Caco-2 (cell line): Measurements from ENCODE around the gene IPP. TPM values are rescaled to one million over a fixed set of nuclear protein-coding genes. Genes with fewer than 3 reads are reported as not detected.

Experiments
- Bru-seq: library from RNA; stranded (reverse); fragments of 400-500 nt; gene quantifications from one replicate; lab custom pipeline; 2021; lab: Mats Ljungman, UMichigan
- BruChase-seq, 2 experiments: library from RNA; stranded (reverse); fragments of 400-500 nt; gene quantifications; one replicate each; lab custom pipeline; 2021; lab: Mats Ljungman, UMichigan
- BruUV-seq: library from RNA; stranded (reverse); fragments of 400-500 nt; replicated peaks from 2 replicates; lab custom pipeline; 2021; lab: Mats Ljungman, UMichigan
- CTCF ChIA-PET: fragments of 300-600 bp; sonication (Branson Sonifier 250); formaldehyde crosslinking; loops from one replicate; lab custom pipeline; 2022; ENCODE audit warnings: antibody characterized with exemption; lab: Charles Lee
- POLR2A ChIA-PET: fragments of 300-600 bp; sonication (Branson Sonifier 250); formaldehyde crosslinking; loops from one replicate; lab custom pipeline; 2022; ENCODE audit warnings: antibody characterized with exemption; lab: Charles Lee
- DNase-seq, 2 experiments: peaks; one replicate each; pipeline versions ENCODE4 v3.0.0 to v3.0.0-alpha.2; 2020 to 2022
- H3K27me3 ChIP-seq: replicated peaks from 2 replicates; pipeline ENCODE4 v1.6.0; 2011; ENCODE audit warnings: low read length; ENCODE audit not compliant: control insufficient read depth, insufficient read depth
- H3K36me3 ChIP-seq: 2 replicates; pipeline ENCODE4 v1.5.1; 2011; ENCODE audit warnings: low read length; ENCODE audit not compliant: control insufficient read depth, insufficient read depth
- H3K4me1 ChIP-seq: fragments of 250-450 bp; sonication (Bioruptor Pico); 2 replicates; pipeline ENCODE4 v1.5.1; 2020; ENCODE audit warnings: mild to moderate bottlenecking
- H3K4me3 ChIP-seq: 2 replicates; pipeline ENCODE4 v1.5.1; 2011; ENCODE audit warnings: low read depth, mild to moderate bottlenecking, control low read depth, low read length
- H3K9me3 ChIP-seq: fragments of 250-450 bp; sonication (Bioruptor Pico); 2 replicates; pipeline ENCODE4 v1.5.1; 2020; ENCODE audit warnings: mild to moderate bottlenecking, moderate library complexity
- H3K27ac Mint-ChIP-seq: one replicate; pipeline ENCODE4 v1.8.0; 2022; ENCODE audit warnings: mixed read lengths; ENCODE audit not compliant: unreplicated experiment
- H3K27me3 Mint-ChIP-seq: one replicate; pipeline ENCODE4 v1.8.0; 2022; ENCODE audit warnings: mixed read lengths; ENCODE audit not compliant: insufficient read depth, unreplicated experiment
- H3K36me3 Mint-ChIP-seq: one replicate; pipeline ENCODE4 v1.8.0; 2022; ENCODE audit warnings: mild to moderate bottlenecking, mixed read lengths; ENCODE audit not compliant: insufficient read depth, unreplicated experiment
- H3K4me1 Mint-ChIP-seq: one replicate; pipeline ENCODE4 v1.8.0; 2022; ENCODE audit warnings: low read depth, mixed read lengths; ENCODE audit not compliant: unreplicated experiment
- H3K4me3 Mint-ChIP-seq: one replicate; pipeline ENCODE4 v1.8.0; 2022; ENCODE audit warnings: mild to moderate bottlenecking, moderate library complexity, mixed read lengths; ENCODE audit not compliant: unreplicated experiment
- H3K9me3 Mint-ChIP-seq: one replicate; pipeline ENCODE4 v1.8.0; 2022; ENCODE audit warnings: mixed read lengths; ENCODE audit not compliant: unreplicated experiment
- CTCF ChIP-seq, 2 experiments: fragments of 200-600 bp in 1 of 2; IDR thresholded peaks; 1 replicate in 1 of 2; 2 replicates in 1 of 2; pipeline versions ENCODE4 v1.5.1 to v1.8.0; 2011 to 2022; ENCODE audit warnings: antibody characterized with exemption in 1 of 2, control low read depth in 1 of 2, inconsistent platforms in 1 of 2, low read depth in 1 of 2, low read length in 1 of 2, mild to moderate bottlenecking in 1 of 2, moderate library complexity in 1 of 2; ENCODE audit not compliant: insufficient read depth in 1 of 2, severe bottlenecking in 1 of 2, unreplicated experiment in 1 of 2
- intact Hi-C: fragments of 100-400 bp; cut with micrococcal nuclease; formaldehyde crosslinking; loops from one replicate; pipeline ENCODE4 v1.10.0; 2022; ENCODE audit not compliant: unreplicated experiment
- long read RNA-seq: library from polyadenylated mRNA; stranded (forward); transcript quantifications from one replicate; pipeline ENCODE4 v2.0.0, GENCODE V29; 2022
- total RNA-seq: library from RNA; stranded (reverse); gene quantifications from 2 replicates; pipeline ENCODE4 v1.2.3, GENCODE V29; 2022

IPP gene
- total RNA-seq: 7.6 and 7.9 TPM in 2 replicates
- percentile 51 among the genes with signal in this experiment for Bru-seq, nascent RNA
- percentile 55 among the genes with signal in this experiment for BruChase-seq, experiment 1, labeled RNA remaining after a 2-hour chase
- BruChase-seq, experiment 2, labeled RNA remaining after a 6-hour chase: percentile 54 among the genes with signal in this experiment
- long read RNA-seq, partial matches to known transcripts: 2 of 8 reads
- long read RNA-seq, other reads (novel, unspliced or antisense): 5 of 8 reads

DNA sequence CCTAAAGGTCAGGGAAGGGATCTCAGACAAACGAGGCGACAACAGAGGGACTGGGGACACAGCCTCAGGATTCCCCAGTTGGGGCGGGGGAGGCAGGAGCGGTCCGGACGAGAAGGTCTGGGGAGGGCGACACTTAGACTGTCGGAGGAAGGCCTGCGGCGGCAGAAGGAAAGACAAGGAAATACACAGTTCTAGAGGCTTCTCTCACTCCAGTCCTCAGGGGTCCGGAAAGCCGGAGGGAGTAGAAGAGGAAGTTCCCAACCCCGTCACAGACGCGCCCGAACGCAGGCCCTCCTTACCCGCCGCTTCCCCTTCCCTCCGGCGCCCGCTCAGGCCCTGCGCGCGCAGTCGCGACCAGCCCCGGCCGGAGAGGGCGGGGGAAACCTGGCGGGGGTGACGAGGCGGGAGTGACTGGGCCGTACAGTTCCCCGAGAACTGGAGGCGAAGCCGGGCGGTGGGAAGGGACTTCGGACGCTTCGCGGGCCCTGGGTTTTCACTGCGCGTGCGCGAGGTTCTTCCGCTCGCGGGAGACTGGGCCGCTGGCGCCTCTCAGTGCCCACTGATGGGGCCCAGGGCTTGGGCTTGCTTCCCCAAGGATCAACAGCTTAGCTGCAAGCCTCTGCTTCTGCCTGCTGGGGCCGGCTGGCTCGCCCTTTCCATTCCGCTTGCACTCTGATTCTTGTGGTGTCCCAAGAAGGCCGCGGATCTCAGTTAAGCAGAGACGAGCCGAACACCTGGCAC, at the start of gene IPP:
TSS of gene IPP (minus strand) at position 356 of the 741 bp plus-strand sequence. CDS start 4,242 bp downstream, outside the sequence.
- Mint-ChIP-seq H3K27ac (peak within 1 kb of the TSS; percentile 98), H3K36me3 (peaks cover 14% of the 10 kb centered on the region), H3K9me3 (peaks cover 8% of the 10 kb centered on the region), H3K4me3 (peak within 1 kb of the TSS; percentile 94), H3K4me1 (no peaks in the 10 kb centered on the region), H3K27me3 (no peaks in the 10 kb centered on the region)
- peak in 1 of 2 experiments; percentile 17 for TF ChIP-seq CTCF (IDR thresholded peaks at IDR 0.05; ENCODE audit: insufficient read depth in 1 of 2, low read depth in 1 of 2, low read length in 1 of 2, severe bottlenecking in 1 of 2, unreplicated experiment in 1 of 2)
- ChIA-PET CTCF (no interaction called here), POLR2A (interaction anchor here (0.5 to 1.0 kb wide), 4 partner anchors 62 to 225 kb away, joined by 3 to 5 read pairs (median 4); partner anchors contain the start of gene GPBP1L1)
- H3K27me3 ChIP-seq: no peaks in the 10 kb centered on the region
- intact Hi-C loops: loop anchor here (1.0 to 5.0 kb wide), 2 partner anchors 52 to 63 kb away; partner anchors contain the start of gene MAST2
- H3K9me3 ChIP-seq: 0 out of 2 replicates have a peak, but pooled peaks cover 4% of the 10 kb centered on the region
- DNase-seq: peak; percentile 96 to 97
- H3K36me3 ChIP-seq: no peaks in the 10 kb centered on the region
- H3K4me3 ChIP-seq: peak within 1 kb of the TSS; percentile 53
- no TSS peak for BruUV-seq
- H3K4me1 ChIP-seq: no peaks in the 10 kb centered on the region

DNA sequence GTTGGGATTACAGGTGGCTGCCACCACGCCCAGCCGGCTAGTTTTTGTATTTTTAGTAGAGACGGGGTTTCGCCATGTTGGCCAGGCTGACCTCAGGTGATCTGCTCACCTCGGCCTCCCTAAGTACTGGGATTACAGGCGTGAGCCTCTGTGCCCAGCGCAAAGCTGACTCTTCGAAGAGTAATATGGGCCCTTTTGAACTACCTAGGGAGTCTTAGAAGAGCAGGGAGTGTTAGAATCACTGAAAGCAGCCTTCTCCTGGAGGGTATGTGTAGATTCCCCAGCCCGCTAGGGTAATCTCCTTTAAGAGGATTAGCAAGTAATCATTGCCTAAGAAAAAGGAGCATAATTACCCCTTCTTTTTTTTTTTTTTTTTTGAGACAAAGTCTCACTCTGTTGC, 46.5 kb upstream of the IPP start:
- H3K9me3 Mint-ChIP-seq: no peaks in the 10 kb centered on the region
- H3K36me3 Mint-ChIP-seq: no peaks in the 10 kb centered on the region
- no peak overlapping the region for H3K27ac Mint-ChIP-seq
- TF ChIP-seq CTCF (IDR thresholded peaks at IDR 0.05; ENCODE audit: insufficient read depth in 1 of 2, low read depth in 1 of 2, low read length in 1 of 2, severe bottlenecking in 1 of 2, unreplicated experiment in 1 of 2): no peak
- no TSS peak for BruUV-seq
- no peaks in the 10 kb centered on the region for H3K27me3 ChIP-seq
- peaks cover 2% of the 10 kb centered on the region for H3K4me1 Mint-ChIP-seq
- POLR2A ChIA-PET: no interaction called here
- CTCF ChIA-PET: no interaction called here
- H3K4me3 ChIP-seq: no peak overlapping the region
- H3K4me1 ChIP-seq: no peaks in the 10 kb centered on the region
- no peak overlapping the region for H3K4me3 Mint-ChIP-seq
- no peak for DNase-seq
- H3K36me3 ChIP-seq: no peaks in the 10 kb centered on the region
- intact Hi-C loops: no loop called here
- no peaks in the 10 kb centered on the region for H3K9me3 ChIP-seq
- no peaks in the 10 kb centered on the region for H3K27me3 Mint-ChIP-seq

GRCh38 chr1:45796381-45796780, 45.9 kb upstream of the IPP start:
- Mint-ChIP-seq H3K27me3 (no peaks in the 10 kb centered on the region), H3K36me3 (no peaks in the 10 kb centered on the region), H3K27ac (no peak overlapping the region)

More at GRCh38 chr1:45796381-45796780, 45.9 kb upstream of the IPP start:
- Mint-ChIP-seq H3K9me3 (no peaks in the 10 kb centered on the region), H3K4me1 (no peaks in the 10 kb centered on the region), H3K4me3 (no peak overlapping the region)
- Histone ChIP-seq H3K4me1 (no peaks in the 10 kb centered on the region), H3K36me3 (no peaks in the 10 kb centered on the region), H3K27me3 (no peaks in the 10 kb centered on the region), H3K4me3 (no peak overlapping the region), H3K9me3 (no peaks in the 10 kb centered on the region)
- intact Hi-C loops: no loop called here
- CTCF ChIA-PET: no interaction called here
- no peak for TF ChIP-seq CTCF (IDR thresholded peaks at IDR 0.05; ENCODE audit: insufficient read depth in 1 of 2, low read depth in 1 of 2, low read length in 1 of 2, severe bottlenecking in 1 of 2, unreplicated experiment in 1 of 2)
- POLR2A ChIA-PET: no interaction called here
- BruUV-seq: no TSS peak
- no peak for DNase-seq
